HCT116 (cell line): Measurements from ENCODE around the gene SIAH2. TPM values are rescaled to one million over a fixed set of nuclear protein-coding genes. Genes with fewer than 3 reads are reported as not detected.

Experiments
- ATAC-seq: fragments of 200-7000 bp; cut with Tn5 transposase; 2 replicates; pipeline ENCODE4 v1.9.1; 2020; ENCODE audit warnings: mild to moderate bottlenecking, moderate library complexity
- BruUV-seq: library from RNA; stranded (reverse); fragments of 400-500 nt; replicated peaks from 2 replicates; lab custom pipeline; 2021; lab: Mats Ljungman, UMichigan
- CTCF ChIA-PET: fragments of 300-600 bp; sonication (Branson Sonifier 250); formaldehyde crosslinking; loops from one replicate; lab custom pipeline; 2021; ENCODE audit warnings: antibody characterized with exemption; lab: Charles Lee
- POLR2A ChIA-PET: fragments of 300-600, 350-600 bp; sonication (Branson Sonifier 250); formaldehyde crosslinking; loops from one replicate; lab custom pipeline; 2021; ENCODE audit warnings: antibody characterized with exemption; lab: Charles Lee
- RAD21 ChIA-PET, 2 experiments: fragments of 300-600 bp; sonication (Branson Sonifier 250); formaldehyde crosslinking; loops; one replicate each; lab custom pipeline; 2023; ENCODE audit warnings: low total read pairs in 2 of 2; ENCODE audit not compliant: uncharacterized antibody in 2 of 2, unreplicated experiment in 2 of 2, low non-redundant PET in 1 of 2; lab: Charles Lee
- DNase-seq: peaks from one replicate; pipeline ENCODE4 v3.0.0-alpha.2; 2010; ENCODE audit warnings: low read depth, low spot score
- H2AFZ ChIP-seq: fragments of 200-600 bp; shearing (Covaris generic), sonication (generic); 2 replicates; pipeline ENCODE4 v1.6.1; 2017; ENCODE audit warnings: low read depth, mixed run types, mixed read lengths, antibody characterized with exemption, low read length; ENCODE audit not compliant: poor library complexity, severe bottlenecking
- H3K27ac ChIP-seq: 2 replicates; pipeline ENCODE4 v1.5.1; 2012; ENCODE audit warnings: low read depth, low read length
- H3K27me3 ChIP-seq: fragments of 200-600 bp; sonication (generic); 2 replicates; pipeline ENCODE4 v1.6.1; 2016; ENCODE audit warnings: mixed run types, low read length, mixed read lengths; ENCODE audit not compliant: insufficient read depth
- H3K36me3 ChIP-seq, 2 experiments: fragments of 200-500 bp in 1 of 2; fragments of 200-600 bp in 1 of 2; sonication (Bioruptor generic) in 1 of 2; sonication (generic) in 1 of 2; 2 replicates each; pipeline versions ENCODE4 v1.5.1 to v1.6.1; 2014 to 2016; ENCODE audit warnings: low read length in 2 of 2, inconsistent platforms in 1 of 2, mixed read lengths in 1 of 2, mixed run types in 1 of 2; ENCODE audit not compliant: insufficient read depth in 2 of 2, control insufficient read depth in 1 of 2
- H3K4me1 ChIP-seq, 2 experiments: fragments of 200-600 bp in 1 of 2; sonication (generic) in 1 of 2; 2 replicates each; pipeline versions ENCODE4 v1.5.1 to v1.6.1; 2012 to 2017; ENCODE audit warnings: low read length in 2 of 2, inconsistent platforms in 1 of 2, mild to moderate bottlenecking in 1 of 2, mixed read lengths in 1 of 2, mixed run types in 1 of 2, moderate library complexity in 1 of 2; ENCODE audit not compliant: insufficient read depth in 2 of 2, control insufficient read depth in 1 of 2
- H3K4me2 ChIP-seq: fragments of 200-600 bp; sonication (generic); 2 replicates; pipeline ENCODE4 v1.6.1; 2017; ENCODE audit warnings: mixed run types, low read length, mixed read lengths
- H3K4me3 ChIP-seq, 2 experiments: fragments of 200-600 bp in 1 of 2; sonication (generic) in 1 of 2; replicated peaks in 1 of 2; 2 replicates each; pipeline ENCODE4 v1.5.1; 2011 to 2016; ENCODE audit warnings: low read length in 2 of 2, control low read depth in 1 of 2, low read depth in 1 of 2, mild to moderate bottlenecking in 1 of 2, mixed read lengths in 1 of 2, mixed run types in 1 of 2
- H3K79me2 ChIP-seq: fragments of 200-600 bp; sonication (generic); 2 replicates; pipeline ENCODE4 v1.6.1; 2017; ENCODE audit warnings: mild to moderate bottlenecking, mixed run types, low read length, moderate library complexity, mixed read lengths; ENCODE audit not compliant: insufficient read depth
- H3K9ac ChIP-seq: fragments of 200-600 bp; sonication (generic); 2 replicates; pipeline ENCODE4 v1.6.1; 2016; ENCODE audit warnings: low read length, mixed read lengths
- H3K9me2 ChIP-seq: fragments of 200-600 bp; sonication (generic), shearing (Covaris generic); 2 replicates; pipeline ENCODE4 v1.6.1; 2017; ENCODE audit warnings: mixed run types, mild to moderate bottlenecking, moderate library complexity; ENCODE audit not compliant: insufficient read depth
- H3K9me3 ChIP-seq, 2 experiments: fragments of 200-500 bp in 1 of 2; fragments of 200-600 bp in 1 of 2; sonication (Bioruptor generic) in 1 of 2; sonication (generic) in 1 of 2; 2 replicates each; pipeline ENCODE4 v1.6.1; 2014 to 2017; ENCODE audit warnings: low read length in 2 of 2, mixed read lengths in 2 of 2, inconsistent platforms in 1 of 2, low read depth in 1 of 2, mild to moderate bottlenecking in 1 of 2, mixed run types in 1 of 2, moderate library complexity in 1 of 2; ENCODE audit not compliant: control insufficient read depth in 1 of 2, insufficient read depth in 1 of 2
- H4K20me1 ChIP-seq: fragments of 200-600 bp; sonication (generic), shearing (Covaris generic); 2 replicates; pipeline ENCODE4 v1.6.1; 2017; ENCODE audit warnings: mixed run types, mild to moderate bottlenecking, moderate library complexity; ENCODE audit not compliant: insufficient read depth
- CBX3 ChIP-seq: IDR thresholded peaks from 2 replicates; pipeline ENCODE4 v1.6.1; 2012; ENCODE audit warnings: low read depth
- CEBPB ChIP-seq: IDR thresholded peaks from 2 replicates; pipeline ENCODE4 v1.6.1; 2012; ENCODE audit warnings: low read depth
- EGR1 ChIP-seq: IDR thresholded peaks from 2 replicates; pipeline ENCODE4 v1.6.1; 2012; ENCODE audit warnings: low read depth
- ELF1 ChIP-seq: IDR thresholded peaks from 2 replicates; pipeline ENCODE4 v1.6.1; 2012; ENCODE audit warnings: low read depth, borderline replicate concordance
- EZH2 ChIP-seq: fragments of 200-600 bp; sonication (generic); IDR thresholded peaks from 2 replicates; pipeline ENCODE4 v1.6.1; 2017; ENCODE audit warnings: antibody characterized with exemption, mixed run types
- EZH2phosphoT487 ChIP-seq: fragments of 200-600 bp; IDR thresholded peaks from 2 replicates; pipeline ENCODE4 v1.6.1; 2018; ENCODE audit warnings: antibody characterized with exemption, borderline replicate concordance
- JUND ChIP-seq: IDR thresholded peaks from 2 replicates; pipeline ENCODE4 v1.6.1; 2012
- POLR2A ChIP-seq: IDR thresholded peaks from 2 replicates; pipeline ENCODE4 v1.7.0; 2011; ENCODE audit warnings: borderline replicate concordance; ENCODE audit not compliant: insufficient read depth, insufficient read length; ENCODE audit errors: extremely low read depth
- POLR2AphosphoS5 ChIP-seq: IDR thresholded peaks from 2 replicates; pipeline ENCODE4 v1.6.1; 2011; ENCODE audit warnings: mild to moderate bottlenecking, low read depth, low read length, moderate library complexity
- RAD21 ChIP-seq: IDR thresholded peaks from 2 replicates; pipeline ENCODE4 v1.6.1; 2012; ENCODE audit warnings: low read depth, mild to moderate bottlenecking
- SRF ChIP-seq: IDR thresholded peaks from 2 replicates; pipeline ENCODE4 v1.6.1; 2012; ENCODE audit warnings: low read depth
- TCF7L2 ChIP-seq: IDR thresholded peaks from 2 replicates; pipeline ENCODE4 v1.7.0; 2011; ENCODE audit warnings: borderline replicate concordance, inconsistent platforms; ENCODE audit not compliant: insufficient read depth, insufficient read length; ENCODE audit errors: extremely low read depth
- ZFX ChIP-seq: fragments of 450-650 bp; IDR thresholded peaks from 2 replicates; pipeline ENCODE4 v1.6.1; 2017
- ZNF274 ChIP-seq: fragments of 200-500 bp; sonication (Bioruptor generic); IDR thresholded peaks from 2 replicates; pipeline ENCODE4 v1.6.1; 2014; ENCODE audit warnings: mild to moderate bottlenecking, low read depth, low read length, inconsistent platforms
- intact Hi-C: fragments of 100-400 bp; cut with micrococcal nuclease; formaldehyde crosslinking; loops from 2 replicates; pipeline ENCODE4 v1.10.0; 2022
- total RNA-seq: library from RNA; stranded (reverse); gene quantifications from one replicate; pipeline ENCODE4 v1.2.1, GENCODE V29; 2021; ENCODE audit not compliant: unreplicated experiment
- TF ChIP-seq, protein P1 (sequence below): IDR thresholded peaks from 2 replicates; pipeline ENCODE4 v1.6.1; 2011; ENCODE audit warnings: mild to moderate bottlenecking, low read length, moderate library complexity; ENCODE audit not compliant: insufficient replicate concordance; ENCODE audit errors: extremely low read depth
- TF ChIP-seq, protein P2 (sequence below), 3 experiments: fragments of 200-600 bp in 1 of 3; sonication (generic) in 1 of 3; IDR thresholded peaks in 2 of 3; conservative IDR thresholded peaks in 1 of 3; 2 replicates each; pipeline ENCODE4 v1.5.1; 2012 to 2017; ENCODE audit warnings: low read depth in 2 of 3, low read length in 2 of 3, antibody characterized with exemption in 1 of 3, borderline replicate concordance in 1 of 3, control low read depth in 1 of 3, mild to moderate bottlenecking in 1 of 3, mixed read lengths in 1 of 3, mixed run types in 1 of 3, moderate library complexity in 1 of 3; ENCODE audit not compliant: insufficient read depth in 1 of 3
- TF ChIP-seq, protein P3 (sequence below): IDR thresholded peaks from 2 replicates; pipeline ENCODE4 v1.6.1; 2012; ENCODE audit warnings: low read depth

Gene SIAH2
- total RNA-seq, 1 experiment from 2014 or later, result 39.9 TPM

DNA sequence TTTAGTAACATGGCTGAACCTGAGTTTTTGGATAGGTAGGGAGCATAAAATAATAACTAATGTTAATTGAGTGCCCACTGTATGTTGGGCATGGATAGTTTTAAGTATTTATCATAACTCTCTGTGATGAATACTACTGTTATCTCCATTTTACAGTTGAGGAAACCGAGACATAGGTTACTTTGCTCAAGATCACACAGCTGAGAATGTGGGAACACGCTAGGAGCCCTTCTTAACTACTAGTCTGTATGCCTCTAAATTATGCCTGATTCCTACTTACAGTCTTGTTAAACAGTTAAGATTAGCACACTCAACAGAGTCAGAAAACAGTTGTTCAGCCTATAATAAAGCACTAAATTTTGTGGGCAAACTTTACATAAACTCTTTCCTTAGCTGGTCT, 2.0 kb upstream of the SIAH2 start:
- Histone ChIP-seq H3K4me2 (peak overlapping the region; percentile 95; the same call in 1 of the 2 replicates), H3K9me3 (no peaks in the 10 kb centered on the region), H4K20me1 (peaks cover 7% of the 10 kb centered on the region; the same call in 1 of the 2 replicates), H2AFZ (no peak overlapping the region), H3K4me3 (no peak overlapping the region), H3K27me3 (no peaks in the 10 kb centered on the region), H3K27ac (no peak overlapping the region), H3K79me2 (peaks cover 25% of the 10 kb centered on the region), H3K9ac (no peak overlapping the region), H3K9me2 (no peaks in the 10 kb centered on the region), H3K4me1 (peaks cover 31 to 44% of the 10 kb centered on the region in 2 experiments), H3K36me3 (no peaks in the 10 kb centered on the region)
- POLR2A ChIA-PET, result no interaction called here
- CTCF ChIA-PET, result interaction anchor here (1.2 to 2.7 kb wide), 3 partner anchors 9 to 43 kb away, joined by 3 to 10 read pairs (median 3); no protein-coding TSS in a partner anchor
- TF ChIP-seq POLR2AphosphoS5 (no peak), JUND (no peak), CBX3 (no peak), CEBPB (no peak), RAD21 (no peak), POLR2A (no peak), EZH2 (no peak), ELF1 (no peak), ZNF274 (no peak), EZH2phosphoT487 (no peak), EGR1 (no peak), ZFX (no peak), TCF7L2 (no peak), SRF (no peak)
- TF ChIP-seq, protein P1, sequence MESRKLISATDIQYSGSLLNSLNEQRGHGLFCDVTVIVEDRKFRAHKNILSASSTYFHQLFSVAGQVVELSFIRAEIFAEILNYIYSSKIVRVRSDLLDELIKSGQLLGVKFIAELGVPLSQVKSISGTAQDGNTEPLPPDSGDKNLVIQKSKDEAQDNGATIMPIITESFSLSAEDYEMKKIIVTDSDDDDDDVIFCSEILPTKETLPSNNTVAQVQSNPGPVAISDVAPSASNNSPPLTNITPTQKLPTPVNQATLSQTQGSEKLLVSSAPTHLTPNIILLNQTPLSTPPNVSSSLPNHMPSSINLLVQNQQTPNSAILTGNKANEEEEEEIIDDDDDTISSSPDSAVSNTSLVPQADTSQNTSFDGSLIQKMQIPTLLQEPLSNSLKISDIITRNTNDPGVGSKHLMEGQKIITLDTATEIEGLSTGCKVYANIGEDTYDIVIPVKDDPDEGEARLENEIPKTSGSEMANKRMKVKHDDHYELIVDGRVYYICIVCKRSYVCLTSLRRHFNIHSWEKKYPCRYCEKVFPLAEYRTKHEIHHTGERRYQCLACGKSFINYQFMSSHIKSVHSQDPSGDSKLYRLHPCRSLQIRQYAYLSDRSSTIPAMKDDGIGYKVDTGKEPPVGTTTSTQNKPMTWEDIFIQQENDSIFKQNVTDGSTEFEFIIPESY, result no peak
- TF ChIP-seq, protein P2, sequence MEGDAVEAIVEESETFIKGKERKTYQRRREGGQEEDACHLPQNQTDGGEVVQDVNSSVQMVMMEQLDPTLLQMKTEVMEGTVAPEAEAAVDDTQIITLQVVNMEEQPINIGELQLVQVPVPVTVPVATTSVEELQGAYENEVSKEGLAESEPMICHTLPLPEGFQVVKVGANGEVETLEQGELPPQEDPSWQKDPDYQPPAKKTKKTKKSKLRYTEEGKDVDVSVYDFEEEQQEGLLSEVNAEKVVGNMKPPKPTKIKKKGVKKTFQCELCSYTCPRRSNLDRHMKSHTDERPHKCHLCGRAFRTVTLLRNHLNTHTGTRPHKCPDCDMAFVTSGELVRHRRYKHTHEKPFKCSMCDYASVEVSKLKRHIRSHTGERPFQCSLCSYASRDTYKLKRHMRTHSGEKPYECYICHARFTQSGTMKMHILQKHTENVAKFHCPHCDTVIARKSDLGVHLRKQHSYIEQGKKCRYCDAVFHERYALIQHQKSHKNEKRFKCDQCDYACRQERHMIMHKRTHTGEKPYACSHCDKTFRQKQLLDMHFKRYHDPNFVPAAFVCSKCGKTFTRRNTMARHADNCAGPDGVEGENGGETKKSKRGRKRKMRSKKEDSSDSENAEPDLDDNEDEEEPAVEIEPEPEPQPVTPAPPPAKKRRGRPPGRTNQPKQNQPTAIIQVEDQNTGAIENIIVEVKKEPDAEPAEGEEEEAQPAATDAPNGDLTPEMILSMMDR (IDR thresholded peaks at IDR 0.05 in 2 of 3, conservative IDR thresholded peaks at IDR 0.05 in 1 of 3; ENCODE audit: borderline replicate concordance in 1 of 3, insufficient read depth in 1 of 3, low read depth in 2 of 3, low read length in 2 of 3), result no peak
- TF ChIP-seq, protein P3, sequence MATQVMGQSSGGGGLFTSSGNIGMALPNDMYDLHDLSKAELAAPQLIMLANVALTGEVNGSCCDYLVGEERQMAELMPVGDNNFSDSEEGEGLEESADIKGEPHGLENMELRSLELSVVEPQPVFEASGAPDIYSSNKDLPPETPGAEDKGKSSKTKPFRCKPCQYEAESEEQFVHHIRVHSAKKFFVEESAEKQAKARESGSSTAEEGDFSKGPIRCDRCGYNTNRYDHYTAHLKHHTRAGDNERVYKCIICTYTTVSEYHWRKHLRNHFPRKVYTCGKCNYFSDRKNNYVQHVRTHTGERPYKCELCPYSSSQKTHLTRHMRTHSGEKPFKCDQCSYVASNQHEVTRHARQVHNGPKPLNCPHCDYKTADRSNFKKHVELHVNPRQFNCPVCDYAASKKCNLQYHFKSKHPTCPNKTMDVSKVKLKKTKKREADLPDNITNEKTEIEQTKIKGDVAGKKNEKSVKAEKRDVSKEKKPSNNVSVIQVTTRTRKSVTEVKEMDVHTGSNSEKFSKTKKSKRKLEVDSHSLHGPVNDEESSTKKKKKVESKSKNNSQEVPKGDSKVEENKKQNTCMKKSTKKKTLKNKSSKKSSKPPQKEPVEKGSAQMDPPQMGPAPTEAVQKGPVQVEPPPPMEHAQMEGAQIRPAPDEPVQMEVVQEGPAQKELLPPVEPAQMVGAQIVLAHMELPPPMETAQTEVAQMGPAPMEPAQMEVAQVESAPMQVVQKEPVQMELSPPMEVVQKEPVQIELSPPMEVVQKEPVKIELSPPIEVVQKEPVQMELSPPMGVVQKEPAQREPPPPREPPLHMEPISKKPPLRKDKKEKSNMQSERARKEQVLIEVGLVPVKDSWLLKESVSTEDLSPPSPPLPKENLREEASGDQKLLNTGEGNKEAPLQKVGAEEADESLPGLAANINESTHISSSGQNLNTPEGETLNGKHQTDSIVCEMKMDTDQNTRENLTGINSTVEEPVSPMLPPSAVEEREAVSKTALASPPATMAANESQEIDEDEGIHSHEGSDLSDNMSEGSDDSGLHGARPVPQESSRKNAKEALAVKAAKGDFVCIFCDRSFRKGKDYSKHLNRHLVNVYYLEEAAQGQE, result no peak
- ATAC-seq (no peak), DNase-seq (no peak)
- intact Hi-C loops, result loop anchor here (5.0 kb wide), 2 partner anchors 163 to 218 kb away; partner anchors contain the start of genes EIF2A, SELENOT and SERP1
- RAD21 ChIA-PET, result interaction anchor here (0.7 to 1.0 kb wide), 2 partner anchors 100 to 101 kb away, joined by 3 read pairs; no protein-coding TSS in a partner anchor
- BruUV-seq, result no TSS peak
